HuH-7.5 (cell line): Measurements from ENCODE around the gene GPR55.
A peak's percentile ranks its signal among the peaks of the same experiment; 100 is the strongest.
"Not testable (repeated sequence)": the region's sequence is repeated elsewhere in the genome, so short reads cannot be mapped to it uniquely, and the experiment has no call there.

Source experiments
- DNase-seq: peaks from one replicate; pipeline ENCODE4 v3.0.0; 2011; ENCODE audit warnings: low spot score

GPR55 gene

DNA sequence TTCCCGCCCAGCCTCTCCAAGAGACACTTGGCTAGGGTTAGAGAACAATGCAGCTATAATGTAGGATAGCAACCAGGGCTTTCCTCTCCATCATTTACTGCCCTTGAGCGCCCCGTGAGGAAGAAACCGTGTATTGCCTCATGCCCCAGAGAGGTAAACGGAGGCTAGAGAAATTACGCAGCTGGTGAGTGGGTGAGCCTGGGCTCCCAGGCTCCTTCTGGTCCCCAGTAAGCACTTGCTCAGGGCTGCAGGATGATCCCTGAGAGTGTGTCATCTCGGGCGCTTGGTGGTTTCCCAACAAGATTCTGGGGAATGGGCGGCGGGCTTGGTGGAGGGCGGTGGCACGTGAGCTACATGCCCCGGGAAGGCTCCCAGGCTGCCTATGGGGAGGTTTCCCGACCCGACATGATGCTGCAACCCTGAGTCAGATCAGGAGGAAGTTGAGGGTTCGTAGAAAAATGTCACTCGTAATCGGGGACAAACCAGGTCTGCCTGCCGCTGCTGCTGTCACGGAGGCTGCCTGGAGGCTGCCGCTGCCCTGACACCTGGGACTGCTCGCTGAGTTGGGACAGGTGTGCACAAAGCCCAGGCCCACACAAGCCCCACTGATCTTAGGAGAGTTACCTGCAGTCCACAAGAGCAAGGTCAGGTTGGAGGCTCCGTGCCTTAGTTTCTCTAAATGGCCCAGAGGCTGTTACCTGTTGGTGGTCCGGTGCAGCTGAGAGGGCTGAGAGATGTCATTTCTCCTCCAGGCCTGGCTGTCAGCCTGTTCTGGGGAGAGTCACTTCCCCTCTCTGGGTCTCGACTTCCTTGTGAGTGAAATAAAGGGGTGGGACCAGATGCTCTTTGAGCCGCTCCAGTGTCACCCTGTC, at the start of gene GPR55:
Gene GPR55, minus strand, starts transcription at position 773 of the 872 bp plus-strand sequence. CDS start 14,280 bp downstream, outside the sequence.
- peak; percentile 43 for DNase-seq

DNA sequence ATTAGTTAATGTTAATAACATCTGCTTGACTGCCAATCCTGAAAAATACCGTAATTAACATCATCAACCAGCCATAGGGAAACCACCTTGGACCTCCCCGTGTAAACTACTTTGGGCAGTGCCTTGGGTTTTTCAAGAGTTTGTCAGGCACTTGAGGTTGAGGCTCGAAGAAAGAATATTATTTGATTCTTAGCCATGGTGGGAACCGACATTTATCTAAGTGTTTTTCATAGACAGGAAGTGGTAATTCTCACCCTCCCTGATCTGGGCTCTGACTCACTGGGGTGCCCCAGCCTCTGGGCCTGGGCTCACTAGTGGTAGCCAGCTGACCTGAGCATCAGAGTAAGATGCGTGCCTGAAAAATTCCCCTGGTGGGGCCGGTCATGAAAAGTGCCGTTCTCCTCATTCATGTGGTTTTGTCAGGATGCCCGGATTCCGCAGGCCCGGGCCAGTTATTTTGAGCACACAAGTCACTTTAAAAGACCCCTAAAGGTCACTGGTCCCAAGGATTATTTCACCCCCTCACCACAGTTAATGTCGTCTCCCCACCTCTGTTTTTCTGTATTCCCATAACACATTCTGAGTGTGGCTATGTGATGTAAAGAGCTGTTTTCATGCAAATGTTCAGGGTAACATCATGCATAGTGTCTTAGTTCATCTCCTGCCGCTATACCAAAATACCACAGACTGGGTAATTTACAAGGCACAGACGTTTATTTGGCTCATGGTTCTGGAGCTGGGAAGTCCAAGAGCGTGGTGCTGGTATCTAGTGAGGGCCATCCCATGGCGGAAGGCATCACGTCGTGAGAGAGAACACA, 49.3 kb upstream of the GPR55 start:
- no peak for DNase-seq

DNA sequence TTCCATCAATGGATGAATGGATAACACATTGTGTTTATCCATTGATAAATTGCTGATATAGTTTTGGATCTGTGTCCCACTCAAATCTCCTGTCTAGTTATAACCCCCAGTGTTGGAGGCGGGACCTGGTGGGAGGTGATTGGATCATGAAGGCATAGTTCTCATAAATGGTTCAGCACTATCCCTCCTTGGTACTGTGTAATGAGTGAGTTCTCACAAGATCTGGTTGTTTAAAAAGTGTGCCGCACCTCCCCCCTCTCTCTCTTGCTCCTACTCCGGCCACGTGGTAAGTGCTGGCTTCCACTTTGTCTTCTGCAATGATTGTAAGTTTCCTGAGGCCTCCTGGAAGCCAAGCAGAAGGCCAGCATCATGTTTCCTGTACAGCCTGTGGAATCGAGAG, 47.0 kb upstream of the GPR55 start:
- no peak for DNase-seq

GRCh38 chr2:230969659-230970015, 44.6 kb upstream of the GPR55 start:
- no peak for DNase-seq

GRCh38 chr2:230968921-230969658, 44.0 kb upstream of the GPR55 start:
- DNase-seq, result no peak

DNA sequence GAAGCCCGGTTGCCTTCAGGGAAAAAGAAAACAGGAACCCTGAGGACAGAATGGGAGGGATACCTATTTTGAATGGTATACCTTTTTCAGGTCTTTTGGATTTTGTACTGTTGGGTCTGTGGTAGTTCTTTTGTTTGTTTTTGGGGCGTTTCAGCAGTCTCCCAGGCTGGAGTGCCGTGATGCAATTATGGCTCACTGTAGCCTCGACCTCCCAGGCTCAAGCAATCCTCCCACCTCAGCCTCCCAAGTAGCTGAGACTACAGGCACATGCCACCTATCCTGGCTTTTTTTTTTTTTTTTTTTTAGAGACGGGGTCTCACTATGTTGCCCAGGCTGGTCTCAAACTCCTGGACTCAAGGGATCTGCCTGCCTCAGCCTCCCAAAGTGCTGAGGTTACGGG, 43.3 kb upstream of the GPR55 start:
- DNase-seq, result not testable (repeated sequence)

DNA sequence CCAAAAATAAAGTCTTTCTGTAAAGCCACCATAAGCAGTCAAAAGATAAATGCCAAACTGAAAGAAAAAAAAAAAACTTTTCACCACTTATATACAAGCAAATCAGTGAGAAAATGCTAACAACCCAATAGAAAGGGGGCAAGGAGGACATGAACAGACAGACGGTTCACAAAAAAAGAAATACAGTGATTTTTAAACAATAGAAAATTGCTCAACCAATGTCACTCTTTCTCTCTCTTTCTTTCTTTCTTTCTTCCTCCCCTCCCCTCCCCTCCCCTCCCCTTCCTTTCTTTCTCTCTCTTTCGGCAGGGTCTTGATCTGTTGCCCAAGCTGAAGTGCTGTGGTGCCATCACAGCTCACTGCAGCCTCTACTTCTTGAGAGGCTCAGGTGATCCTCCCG, 42.1 kb upstream of the GPR55 start:
- DNase-seq, result no peak

DNA sequence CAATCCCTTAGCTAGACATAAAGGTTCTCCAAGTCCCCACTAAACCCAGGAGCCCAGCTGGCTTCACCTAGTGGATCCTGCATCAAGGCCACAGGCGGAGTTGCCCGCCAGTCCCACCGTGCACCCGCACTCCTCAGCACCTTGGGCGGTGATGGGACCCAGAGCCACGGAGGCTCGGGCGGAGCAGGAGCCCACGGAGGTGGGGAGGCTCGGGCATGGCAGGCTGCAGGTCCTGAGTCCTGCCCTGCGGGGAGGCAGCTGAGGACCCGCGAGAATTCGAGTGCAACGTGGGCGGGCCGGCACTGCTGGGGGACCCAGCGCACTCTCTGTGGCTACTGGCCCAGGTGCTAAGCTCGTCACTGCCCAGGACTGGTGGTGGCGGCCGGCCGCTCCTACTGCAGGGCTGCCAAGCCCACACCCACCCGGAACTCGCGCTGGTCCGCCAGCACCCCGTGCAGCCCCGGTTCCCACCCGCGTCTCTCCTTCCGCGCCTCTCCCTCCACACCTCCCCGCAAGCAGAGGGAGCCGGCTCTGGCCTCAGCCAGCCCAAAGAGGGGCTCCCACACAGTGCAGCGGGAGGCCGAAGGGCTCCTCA, 39.2 kb upstream of the GPR55 start:
- DNase-seq, result no peak

- DNase-seq, result no peak
Observed at GRCh38 chr2:230961091-230961491, 36.0 kb upstream of the GPR55 start.

DNA sequence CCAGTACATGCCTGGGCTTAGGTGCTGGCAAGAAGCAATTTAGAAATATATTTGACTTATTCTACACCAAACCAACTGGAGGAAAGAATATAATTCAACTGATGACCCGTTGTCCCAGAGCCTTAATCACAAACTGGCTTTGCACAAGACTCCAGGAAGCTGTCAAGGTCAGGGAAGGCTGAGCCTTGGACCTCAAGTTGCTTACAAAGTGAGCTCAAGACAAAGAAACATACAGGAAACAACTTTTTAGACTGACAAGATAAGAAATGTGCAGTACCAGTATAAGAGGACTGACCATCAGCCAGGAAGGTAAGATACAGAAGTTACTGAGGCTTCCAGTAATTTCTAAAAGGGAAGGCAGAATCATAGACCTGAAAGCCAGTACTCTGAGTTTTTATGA, 35.0 kb upstream of the GPR55 start:
- DNase-seq, result no peak

GRCh38 chr2:230958820-230959756, 34.0 kb upstream of the GPR55 start:
- DNase-seq, result no peak

DNA sequence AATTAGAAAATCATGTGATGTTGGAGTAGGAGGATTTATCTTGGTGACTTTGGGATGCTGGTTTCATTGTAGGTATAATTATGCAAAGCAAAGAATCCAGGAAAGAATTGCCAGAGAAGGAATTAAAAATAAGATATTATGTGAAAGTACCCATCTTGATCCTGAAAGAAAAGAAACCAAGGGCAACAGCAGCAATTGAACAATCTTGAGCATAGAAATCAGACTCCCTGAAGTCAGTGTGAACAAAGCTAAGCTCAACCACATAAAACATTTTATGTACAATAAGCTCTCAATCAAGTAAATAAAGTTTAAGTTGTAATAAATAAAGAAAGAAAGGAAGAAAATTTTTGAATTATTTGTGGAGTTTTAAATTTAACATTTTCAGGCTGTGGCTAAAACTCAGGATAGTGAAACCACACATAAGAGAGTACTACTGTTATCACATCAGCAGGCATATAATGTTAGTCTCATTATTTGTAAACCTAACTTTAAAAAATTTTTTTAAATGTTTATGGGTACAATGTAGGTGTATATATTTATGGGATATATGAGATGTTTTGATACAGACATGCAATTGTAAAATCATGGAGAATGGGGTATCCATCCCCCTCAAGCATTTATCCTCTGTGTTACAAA, 32.8 kb upstream of the GPR55 start:
- no peak for DNase-seq

DNA sequence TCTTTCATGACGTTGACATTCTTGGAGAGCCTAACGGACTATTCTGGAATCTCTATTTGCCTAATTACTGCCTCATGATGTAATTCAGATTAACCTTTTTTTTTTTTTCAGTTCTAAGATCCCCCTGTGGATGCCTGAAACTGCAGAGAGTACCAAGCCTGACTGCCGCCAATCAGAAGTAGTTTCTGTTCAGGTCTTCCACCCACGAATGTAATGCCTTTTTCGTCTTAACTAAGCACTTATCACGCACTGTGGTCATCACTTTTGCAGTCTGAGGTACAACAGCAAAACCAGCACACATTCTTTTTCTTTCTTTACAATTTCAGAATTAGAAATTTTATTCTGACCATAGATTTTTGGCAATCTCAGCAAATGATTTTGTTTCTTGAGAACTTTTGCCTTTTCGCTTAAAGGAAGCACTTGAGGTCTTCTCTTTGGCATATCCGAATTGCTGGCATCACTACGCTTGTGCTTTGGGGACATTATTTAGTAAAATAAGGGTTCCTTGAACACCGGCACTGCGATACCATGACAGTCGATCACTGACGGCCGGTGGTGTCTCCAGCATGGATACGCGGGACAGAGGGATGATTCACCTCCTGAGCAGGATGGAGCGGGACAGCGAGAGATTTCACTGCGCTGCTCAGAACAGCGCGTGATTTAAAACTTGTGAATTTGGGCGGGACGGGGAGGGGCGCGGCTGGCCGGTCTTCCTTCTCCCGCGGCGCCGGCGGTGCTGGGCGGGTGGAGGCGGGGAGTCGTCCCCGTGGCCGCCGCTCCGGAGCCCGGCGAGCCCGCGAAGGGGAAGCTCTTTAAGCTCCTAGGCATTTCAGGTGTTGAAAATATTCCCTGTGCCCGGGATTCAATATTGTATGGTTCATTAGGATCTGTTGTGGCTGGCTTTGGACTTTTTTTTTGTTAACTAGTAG, 32.0 kb upstream of the GPR55 start:
- peak; percentile 37 for DNase-seq

GRCh38 chr2:230955163-230955737, 30.2 kb upstream of the GPR55 start:
- DNase-seq, result no peak

- DNase-seq, result no peak
Observed at GRCh38 chr2:230954746-230955145, 29.7 kb upstream of the GPR55 start.

- no peak for DNase-seq
Observed at GRCh38 chr2:230953845-230954244, 28.8 kb upstream of the GPR55 start.

- no peak for DNase-seq
Observed at GRCh38 chr2:230952226-230952956, 27.3 kb upstream of the GPR55 start.

DNA sequence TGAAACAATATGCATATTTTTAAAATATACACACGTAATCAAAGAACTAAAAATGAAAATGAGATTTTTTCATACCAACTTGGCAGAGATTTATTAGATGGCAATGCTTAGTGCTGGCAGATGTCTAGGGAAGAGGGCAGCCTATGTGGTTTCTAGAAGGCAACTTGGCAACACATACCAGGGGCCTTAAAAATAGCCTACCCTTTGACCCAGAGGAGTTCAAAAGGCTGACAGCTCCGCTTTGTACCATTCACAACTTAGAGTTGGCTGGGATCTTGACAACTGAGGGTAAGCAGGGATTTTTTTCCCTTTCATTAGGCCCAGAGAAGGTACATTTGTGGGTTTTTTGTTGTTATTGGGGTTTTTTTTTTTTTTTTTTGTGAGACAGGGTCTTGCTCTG, 26.4 kb upstream of the GPR55 start:
- no peak for DNase-seq
